Measurements from ENCODE around the gene SUN5.
"Not testable (repeated sequence)": the region's sequence is repeated elsewhere in the genome, so short reads cannot be mapped to it uniquely, and the experiment has no call there.

The SUN5 gene

GRCh38 chr20:32965581-32966373, 38.5 kb downstream of the SUN5 start:
- DNase-seq (ENCODE audit: low read depth in 4 of 4, low spot score in 1 of 4): no peak

- no peak for DNase-seq (ENCODE audit: low read depth in 4 of 4, low spot score in 1 of 4)
These were observed 39.1 kb downstream of the SUN5 start for GRCh38 chr20:32965115-32965514.

DNA sequence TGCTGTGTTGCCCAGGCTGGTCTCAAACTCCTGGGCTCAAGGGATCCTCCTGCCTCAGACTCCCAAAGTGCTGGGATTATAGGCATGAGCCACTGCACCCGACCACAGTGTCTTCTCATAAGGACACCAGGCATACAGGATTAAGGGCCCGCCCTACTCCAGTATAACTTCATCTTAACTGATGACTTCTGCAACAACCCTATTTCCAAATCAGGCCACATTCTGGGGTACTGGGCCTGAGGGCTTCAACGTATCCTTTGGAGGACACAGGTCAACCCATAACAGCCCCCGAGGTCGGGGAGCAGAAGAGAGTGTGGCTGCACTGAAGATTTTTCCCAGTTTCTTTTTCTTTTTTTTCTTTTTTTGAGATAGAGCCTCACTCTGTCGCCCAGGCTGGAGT, 39.7 kb downstream of the SUN5 start:
- DNase-seq (ENCODE audit: low read depth in 4 of 4, low spot score in 1 of 4): no peak

GRCh38 chr20:32963176-32963575, 41.1 kb downstream of the SUN5 start:
- no peak for DNase-seq (ENCODE audit: low read depth in 4 of 4, low spot score in 1 of 4)

- not testable (repeated sequence) for DNase-seq (ENCODE audit: low read depth in 4 of 4, low spot score in 1 of 4)
These were observed 41.6 kb downstream of the SUN5 start for GRCh38 chr20:32962646-32963045.

DNA sequence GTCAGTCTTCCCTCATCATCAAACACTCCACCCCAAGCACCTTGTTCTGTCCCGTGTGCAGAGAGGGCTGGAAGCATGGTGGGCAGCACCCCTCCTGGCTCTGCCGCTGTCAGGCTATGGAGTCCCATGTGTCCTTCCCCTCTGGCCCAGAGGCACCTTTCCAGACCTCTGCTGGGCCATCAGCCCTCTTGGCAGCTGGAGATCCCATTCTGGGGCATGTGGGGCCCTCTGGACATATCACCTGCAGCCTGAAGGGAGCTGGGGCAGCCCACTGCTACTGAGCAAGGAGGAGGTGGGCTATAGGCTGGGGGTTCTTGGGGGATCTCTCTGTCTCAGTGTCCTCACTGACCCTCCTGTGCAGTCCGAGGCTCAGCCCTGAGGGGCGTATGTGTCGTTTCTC, 42.2 kb downstream of the SUN5 start:
- DNase-seq (ENCODE audit: low read depth in 4 of 4, low spot score in 1 of 4): no peak

GRCh38 chr20:32960849-32961731, 43.1 kb downstream of the SUN5 start:
- DNase-seq (ENCODE audit: low read depth in 4 of 4, low spot score in 1 of 4): no peak

DNA sequence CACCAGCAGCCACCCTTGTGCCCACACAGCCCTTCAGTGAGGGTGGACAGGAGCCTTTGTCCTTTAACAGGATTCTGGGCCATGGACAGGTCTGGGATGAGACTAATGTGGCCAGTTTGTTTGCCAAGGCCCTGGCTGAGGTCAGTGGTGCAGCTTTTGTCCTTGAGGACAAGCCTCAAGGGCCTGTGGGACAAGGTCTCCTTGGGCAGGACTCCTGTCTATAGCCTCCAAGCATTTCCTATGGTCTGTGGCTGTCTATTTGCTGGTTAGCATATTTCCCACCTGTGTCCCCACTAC, 44.1 kb downstream of the SUN5 start:
- DNase-seq (ENCODE audit: low read depth in 4 of 4, low spot score in 1 of 4): no peak

- no peak for DNase-seq (ENCODE audit: low read depth in 4 of 4, low spot score in 1 of 4)
These were observed 44.6 kb downstream of the SUN5 start for GRCh38 chr20:32959351-32960221.

DNA sequence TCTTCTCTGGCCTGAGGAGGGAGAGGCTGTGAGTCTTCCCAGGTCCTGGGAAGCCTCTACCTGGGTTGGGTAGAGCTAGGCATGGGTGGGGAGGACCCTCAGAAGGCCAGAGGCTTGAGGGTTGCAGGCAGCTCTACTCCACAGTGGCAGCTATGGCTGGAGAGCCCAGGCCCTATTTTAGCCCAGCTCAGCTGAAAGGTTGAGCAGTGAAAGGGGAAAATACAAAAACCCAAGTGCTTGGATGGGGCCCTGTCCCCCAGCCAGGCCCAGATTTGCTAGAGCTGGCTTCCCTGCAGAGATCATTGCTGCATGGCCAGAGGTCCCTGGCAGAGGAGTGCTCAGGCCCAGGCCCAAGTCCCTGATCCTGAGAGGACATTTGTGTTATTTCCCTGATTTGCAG, 45.7 kb downstream of the SUN5 start:
- DNase-seq (ENCODE audit: low read depth in 4 of 4, low spot score in 1 of 4): no peak

GRCh38 chr20:32957459-32957858, 46.8 kb downstream of the SUN5 start:
- no peak for DNase-seq (ENCODE audit: low read depth in 4 of 4, low spot score in 1 of 4)

GRCh38 chr20:32950539-32950938, 53.7 kb downstream of the SUN5 start:
- DNase-seq (ENCODE audit: low read depth in 4 of 4, low spot score in 1 of 4): not testable (repeated sequence)

DNA sequence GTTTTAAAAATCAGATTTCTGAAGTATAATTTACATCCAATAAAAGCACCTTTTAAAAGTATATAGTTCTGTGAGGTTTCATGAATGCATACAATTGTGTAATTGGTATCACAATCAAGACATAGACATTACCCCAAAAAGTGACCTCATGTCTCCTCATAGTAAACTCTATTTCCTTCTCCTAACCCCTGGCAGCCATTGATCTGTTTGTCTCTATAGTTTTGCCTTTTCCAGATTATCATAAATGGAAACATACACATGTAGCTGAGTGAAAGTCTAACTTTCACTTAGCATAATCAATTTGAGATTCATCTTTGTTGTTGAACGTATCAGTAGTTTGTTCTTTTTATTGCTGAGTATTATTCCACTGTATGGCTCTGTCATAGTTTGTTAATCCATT, 57.6 kb downstream of the SUN5 start:
- no peak for DNase-seq (ENCODE audit: low read depth in 4 of 4, low spot score in 1 of 4)

GRCh38 chr20:32945710-32946221, 58.5 kb downstream of the SUN5 start:
- DNase-seq (ENCODE audit: low read depth in 4 of 4, low spot score in 1 of 4): no peak

- no peak for DNase-seq (ENCODE audit: low read depth in 4 of 4, low spot score in 1 of 4)
These were observed 60.7 kb downstream of the SUN5 start for GRCh38 chr20:32943490-32944052.

- DNase-seq (ENCODE audit: low read depth in 4 of 4, low spot score in 1 of 4): no peak
These were observed 62.9 kb downstream of the SUN5 start for GRCh38 chr20:32941155-32941885.

DNA sequence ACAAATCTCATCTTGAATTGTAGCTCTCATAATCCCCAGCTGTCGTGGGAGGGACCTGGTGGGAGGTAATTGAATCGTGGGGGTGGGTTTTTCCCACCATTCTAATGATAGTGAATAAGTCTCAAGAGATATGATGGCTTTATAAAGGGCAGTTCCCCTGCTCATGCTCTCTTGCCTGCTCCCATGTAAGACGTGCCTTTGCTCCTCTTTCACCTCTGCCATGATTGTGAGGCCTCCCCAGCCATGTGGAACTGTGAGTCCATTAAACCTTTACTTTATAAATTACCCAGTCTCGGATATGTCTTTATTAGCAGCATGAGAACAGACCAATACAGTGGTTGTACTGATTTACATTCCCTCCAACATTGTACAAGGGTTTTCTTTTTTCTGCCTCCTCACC, 69.7 kb downstream of the SUN5 start:
- DNase-seq (ENCODE audit: low read depth in 4 of 4, low spot score in 1 of 4): no peak
